ENCODE measurements around the gene GCN1. TPM values are rescaled to one million over a fixed set of nuclear protein-coding genes. Genes with fewer than 3 reads are reported as not detected.

Gene GCN1
- total and polyA plus RNA-seq, 4 donors: 39.2 to 53.4 (median 49.3) TPM

GRCh38 chr12:120222288-120222832, 27.8 kb upstream of the GCN1 start:
- no peak for DNase-seq (ENCODE audit: low read depth in 4 of 6, low spot score in 6 of 6)
- Histone ChIP-seq H3K4me1 (ENCODE audit: control insufficient read depth, insufficient read depth, low read length) (peaks cover 56% of the 10 kb centered on the region), H3K4me3 (ENCODE audit: low read depth, low read length) (no peak overlapping the region), H3K27ac (ENCODE audit: low read depth, low read length) (no peak overlapping the region), H3K9me3 (ENCODE audit: control insufficient read depth, insufficient read depth, low read length) (no peaks in the 10 kb centered on the region), H3K27me3 (ENCODE audit: control insufficient read depth, insufficient read depth, low read length) (no peaks in the 10 kb centered on the region), H3K36me3 (ENCODE audit: control insufficient read depth, insufficient read depth, low read length) (peaks cover 76% of the 10 kb centered on the region)
- WGBS (ENCODE audit: insufficient coverage): 92% methylated on average over 12 of the region's 12 CpGs

GRCh38 chr12:120221576-120221900, 27.0 kb upstream of the GCN1 start:
- Histone ChIP-seq H3K4me3 (ENCODE audit: low read depth, low read length) (no peak overlapping the region), H3K9me3 (ENCODE audit: control insufficient read depth, insufficient read depth, low read length) (no peaks in the 10 kb centered on the region), H3K4me1 (ENCODE audit: control insufficient read depth, insufficient read depth, low read length) (peaks cover 56% of the 10 kb centered on the region), H3K27me3 (ENCODE audit: control insufficient read depth, insufficient read depth, low read length) (no peaks in the 10 kb centered on the region), H3K27ac (ENCODE audit: low read depth, low read length) (peak overlapping the region; percentile 47), H3K36me3 (ENCODE audit: control insufficient read depth, insufficient read depth, low read length) (peaks cover 83% of the 10 kb centered on the region)
- 93% methylated on average over 13 of the region's 13 CpGs for WGBS (ENCODE audit: insufficient coverage)
- DNase-seq (ENCODE audit: low read depth in 4 of 6, low spot score in 6 of 6): no peak

- no peak for DNase-seq (ENCODE audit: low read depth in 4 of 6, low spot score in 6 of 6)
- no peak overlapping the region for H3K4me3 ChIP-seq (ENCODE audit: low read depth, low read length)
- no peaks in the 10 kb centered on the region for H3K9me3 ChIP-seq (ENCODE audit: control insufficient read depth, insufficient read depth, low read length)
- peak overlapping the region; percentile 47 for H3K27ac ChIP-seq (ENCODE audit: low read depth, low read length)
- H3K36me3 ChIP-seq (ENCODE audit: control insufficient read depth, insufficient read depth, low read length): peaks cover 86% of the 10 kb centered on the region
- WGBS (ENCODE audit: insufficient coverage): 54% methylated on average over 7 of the region's 10 CpGs
- H3K4me1 ChIP-seq (ENCODE audit: control insufficient read depth, insufficient read depth, low read length): peaks cover 53% of the 10 kb centered on the region
- no peaks in the 10 kb centered on the region for H3K27me3 ChIP-seq (ENCODE audit: control insufficient read depth, insufficient read depth, low read length)
These were observed 26.5 kb upstream of the GCN1 start for GRCh38 chr12:120220838-120221575.

- 91% methylated on average over 18 of the region's 19 CpGs for WGBS (ENCODE audit: insufficient coverage)
- Histone ChIP-seq H3K36me3 (ENCODE audit: control insufficient read depth, insufficient read depth, low read length) (peaks cover 97% of the 10 kb centered on the region), H3K9me3 (ENCODE audit: control insufficient read depth, insufficient read depth, low read length) (no peaks in the 10 kb centered on the region), H3K27ac (ENCODE audit: low read depth, low read length) (no peak overlapping the region), H3K4me3 (ENCODE audit: low read depth, low read length) (no peak overlapping the region), H3K27me3 (ENCODE audit: control insufficient read depth, insufficient read depth, low read length) (no peaks in the 10 kb centered on the region), H3K4me1 (ENCODE audit: control insufficient read depth, insufficient read depth, low read length) (peaks cover 33% of the 10 kb centered on the region)
- DNase-seq (ENCODE audit: low read depth in 4 of 6, low spot score in 6 of 6): no peak
These were observed 24.4 kb upstream of the GCN1 start for GRCh38 chr12:120218680-120219606.

- no peaks in the 10 kb centered on the region for H3K27me3 ChIP-seq (ENCODE audit: control insufficient read depth, insufficient read depth, low read length)
- no peak for DNase-seq (ENCODE audit: low read depth in 4 of 6, low spot score in 6 of 6)
- no peak overlapping the region for H3K27ac ChIP-seq (ENCODE audit: low read depth, low read length)
- peaks cover 97% of the 10 kb centered on the region for H3K36me3 ChIP-seq (ENCODE audit: control insufficient read depth, insufficient read depth, low read length)
- peaks cover 29% of the 10 kb centered on the region for H3K4me1 ChIP-seq (ENCODE audit: control insufficient read depth, insufficient read depth, low read length)
- no peak overlapping the region for H3K4me3 ChIP-seq (ENCODE audit: low read depth, low read length)
- H3K9me3 ChIP-seq (ENCODE audit: control insufficient read depth, insufficient read depth, low read length): no peaks in the 10 kb centered on the region
- WGBS (ENCODE audit: insufficient coverage): 72% methylated on average over 24 of the region's 32 CpGs
These were observed 22.5 kb upstream of the GCN1 start for GRCh38 chr12:120216742-120217605.

GRCh38 chr12:120215766-120216735, 21.5 kb upstream of the GCN1 start:
- H3K9me3 ChIP-seq (ENCODE audit: control insufficient read depth, insufficient read depth, low read length): no peaks in the 10 kb centered on the region
- H3K27ac ChIP-seq (ENCODE audit: low read depth, low read length): no peak overlapping the region
- 78% methylated on average over 18 of the region's 23 CpGs for WGBS (ENCODE audit: insufficient coverage)
- DNase-seq (ENCODE audit: low read depth in 4 of 6, low spot score in 6 of 6): no peak
- peaks cover 94% of the 10 kb centered on the region for H3K36me3 ChIP-seq (ENCODE audit: control insufficient read depth, insufficient read depth, low read length)
- no peaks in the 10 kb centered on the region for H3K27me3 ChIP-seq (ENCODE audit: control insufficient read depth, insufficient read depth, low read length)
- no peak overlapping the region for H3K4me3 ChIP-seq (ENCODE audit: low read depth, low read length)
- H3K4me1 ChIP-seq (ENCODE audit: control insufficient read depth, insufficient read depth, low read length): peaks cover 19% of the 10 kb centered on the region

GRCh38 chr12:120215357-120215735, 20.8 kb upstream of the GCN1 start:
- H3K27ac ChIP-seq (ENCODE audit: low read depth, low read length): no peak overlapping the region
- H3K27me3 ChIP-seq (ENCODE audit: control insufficient read depth, insufficient read depth, low read length): no peaks in the 10 kb centered on the region
- WGBS (ENCODE audit: insufficient coverage): 72% methylated on average over 6 of the region's 15 CpGs
- H3K4me1 ChIP-seq (ENCODE audit: control insufficient read depth, insufficient read depth, low read length): peaks cover 12% of the 10 kb centered on the region
- no peak for DNase-seq (ENCODE audit: low read depth in 4 of 6, low spot score in 6 of 6)
- H3K36me3 ChIP-seq (ENCODE audit: control insufficient read depth, insufficient read depth, low read length): peaks cover 94% of the 10 kb centered on the region
- no peaks in the 10 kb centered on the region for H3K9me3 ChIP-seq (ENCODE audit: control insufficient read depth, insufficient read depth, low read length)
- no peak overlapping the region for H3K4me3 ChIP-seq (ENCODE audit: low read depth, low read length)

- DNase-seq (ENCODE audit: low read depth in 4 of 6, low spot score in 6 of 6): no peak
- no peaks in the 10 kb centered on the region for H3K9me3 ChIP-seq (ENCODE audit: control insufficient read depth, insufficient read depth, low read length)
- WGBS (ENCODE audit: insufficient coverage): 88% methylated on average over 34 of the region's 34 CpGs
- no peak overlapping the region for H3K27ac ChIP-seq (ENCODE audit: low read depth, low read length)
- peaks cover 94% of the 10 kb centered on the region for H3K36me3 ChIP-seq (ENCODE audit: control insufficient read depth, insufficient read depth, low read length)
- H3K4me1 ChIP-seq (ENCODE audit: control insufficient read depth, insufficient read depth, low read length): peaks cover 7% of the 10 kb centered on the region
- H3K4me3 ChIP-seq (ENCODE audit: low read depth, low read length): no peak overlapping the region
- H3K27me3 ChIP-seq (ENCODE audit: control insufficient read depth, insufficient read depth, low read length): no peaks in the 10 kb centered on the region
These were observed 20.3 kb upstream of the GCN1 start for GRCh38 chr12:120214626-120215356.

All from spinal cord (tissue), 10 donors.